ENCODE data around the gene LMF1.

The LMF1 gene

DNA sequence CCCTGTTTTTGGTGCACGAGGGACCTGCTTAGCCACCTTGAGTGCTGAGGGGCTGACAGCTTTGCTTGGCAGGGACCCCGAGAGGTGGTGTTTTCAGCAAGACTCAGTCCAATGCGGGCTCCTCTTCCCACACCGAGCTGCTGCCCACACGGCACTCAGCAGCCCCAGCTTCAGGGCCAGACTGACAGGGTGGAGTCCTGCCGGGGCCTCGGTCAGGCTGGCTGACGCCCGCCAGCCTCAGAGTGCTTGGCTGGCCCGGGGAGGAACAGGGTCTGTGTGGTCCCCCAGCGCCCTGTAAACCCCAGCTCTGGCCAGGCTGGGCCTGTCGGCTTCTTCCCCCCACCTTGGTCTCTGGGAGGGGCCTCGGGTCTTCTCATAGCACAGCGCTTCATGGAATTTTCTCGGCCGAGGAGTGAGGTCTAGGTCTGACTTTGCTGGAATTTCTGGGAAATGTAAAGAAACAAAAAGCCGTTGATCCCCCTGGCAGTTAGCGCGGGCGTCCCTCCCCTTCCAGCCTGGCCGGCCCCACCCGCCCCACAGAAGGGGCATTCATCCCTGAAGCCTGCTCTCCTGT is 13.4 kb upstream of the LMF1 start:
- DNase-seq = no peak

DNA sequence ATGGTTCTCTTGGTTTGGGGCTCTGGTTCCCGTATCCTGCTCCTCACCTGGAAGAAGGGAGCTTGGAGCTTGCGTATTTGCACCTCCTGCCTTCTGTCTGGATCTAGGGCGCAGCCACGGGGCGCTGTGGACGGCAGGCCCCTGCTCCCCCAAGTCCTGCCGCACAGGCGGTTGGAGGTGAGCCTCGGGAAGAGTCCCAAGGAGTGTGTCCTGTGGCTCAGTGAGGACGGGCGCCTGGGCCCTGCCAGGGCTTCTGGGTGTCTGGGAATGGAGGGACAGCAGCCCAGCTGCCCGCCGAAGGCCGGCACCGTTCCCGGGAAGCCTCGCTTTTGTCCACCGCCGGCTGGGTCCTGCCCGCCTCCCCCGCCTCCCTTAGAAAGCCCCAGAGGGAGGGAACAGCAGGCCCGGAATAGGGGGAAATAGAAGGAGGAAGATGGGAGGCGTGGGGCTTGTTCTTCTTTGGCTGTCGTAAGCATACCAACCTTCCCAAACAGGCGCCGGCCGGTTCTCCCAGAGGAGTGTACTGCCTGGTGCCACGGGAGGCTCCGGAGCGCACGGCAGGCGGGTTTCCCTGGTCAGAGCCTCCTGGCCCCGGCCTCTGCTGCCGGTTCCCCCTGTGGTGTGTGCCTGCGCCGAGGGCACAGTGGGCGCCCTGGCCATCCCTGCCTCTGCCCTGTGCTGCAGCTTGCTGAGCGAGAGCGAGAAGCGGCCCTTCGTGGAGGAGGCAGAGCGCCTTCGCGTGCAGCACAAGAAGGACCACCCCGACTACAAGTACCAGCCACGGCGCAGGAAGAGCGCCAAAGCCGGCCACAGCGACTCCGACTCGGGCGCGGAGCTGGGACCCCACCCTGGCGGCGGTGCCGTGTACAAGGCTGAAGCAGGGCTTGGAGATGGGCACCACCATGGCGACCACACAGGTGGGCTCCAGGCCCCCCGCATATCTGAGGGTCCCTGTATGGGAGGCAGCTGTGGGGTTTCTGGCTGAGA is 12.6 kb upstream of the LMF1 start:
- DNase-seq = no peak

DNA sequence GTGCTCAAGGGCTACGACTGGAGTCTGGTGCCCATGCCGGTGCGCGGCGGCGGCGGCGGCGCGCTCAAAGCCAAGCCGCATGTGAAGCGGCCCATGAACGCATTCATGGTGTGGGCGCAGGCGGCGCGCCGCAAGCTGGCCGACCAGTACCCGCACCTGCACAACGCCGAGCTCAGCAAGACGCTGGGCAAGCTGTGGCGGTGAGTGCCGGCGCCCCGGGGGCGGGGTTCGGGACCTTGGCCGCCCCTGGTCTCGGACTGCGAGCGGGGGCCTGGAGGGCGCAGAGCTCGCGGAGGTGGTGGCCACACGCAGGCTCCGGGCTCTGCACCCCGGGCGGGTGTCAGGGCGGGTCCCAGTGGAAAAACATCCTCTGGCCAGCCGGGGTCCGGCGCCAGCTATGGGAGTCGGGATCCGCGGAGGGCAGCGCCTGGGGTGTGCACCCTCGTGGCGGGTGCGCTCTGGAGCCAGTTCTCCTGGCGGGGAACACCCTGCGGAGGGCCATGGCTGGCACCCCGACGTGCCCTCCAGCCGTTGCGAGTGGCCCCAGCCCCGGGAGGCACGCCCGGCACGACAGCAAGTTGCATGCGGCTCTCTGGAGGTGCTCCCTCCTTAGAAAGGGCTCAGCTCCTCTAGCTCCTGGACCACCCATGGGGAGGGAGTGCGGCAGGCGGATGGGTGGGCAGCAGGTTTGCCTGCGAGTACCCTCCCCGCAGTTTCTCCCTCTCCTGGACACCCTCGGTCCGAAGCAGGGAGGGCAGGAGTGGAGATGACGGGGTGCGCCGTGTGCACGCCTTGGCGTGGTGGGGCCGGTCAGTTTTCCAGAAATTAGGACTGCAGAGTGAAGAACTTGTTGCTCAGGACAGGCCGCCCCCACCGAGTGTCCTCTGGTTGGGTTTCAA is 11.6 kb upstream of the LMF1 start:
- no peak for DNase-seq

GRCh38 chr16:981695-982144 is 10.9 kb upstream of the LMF1 start, which contains the start of gene SOX8:
Gene SOX8 (plus strand): TSS chr16:981770. CDS start chr16:981923, 153 bp downstream.
- no peak for DNase-seq

GRCh38 chr16:980595-980854 is 9.7 kb upstream of the LMF1 start:
- DNase-seq = no peak

DNA sequence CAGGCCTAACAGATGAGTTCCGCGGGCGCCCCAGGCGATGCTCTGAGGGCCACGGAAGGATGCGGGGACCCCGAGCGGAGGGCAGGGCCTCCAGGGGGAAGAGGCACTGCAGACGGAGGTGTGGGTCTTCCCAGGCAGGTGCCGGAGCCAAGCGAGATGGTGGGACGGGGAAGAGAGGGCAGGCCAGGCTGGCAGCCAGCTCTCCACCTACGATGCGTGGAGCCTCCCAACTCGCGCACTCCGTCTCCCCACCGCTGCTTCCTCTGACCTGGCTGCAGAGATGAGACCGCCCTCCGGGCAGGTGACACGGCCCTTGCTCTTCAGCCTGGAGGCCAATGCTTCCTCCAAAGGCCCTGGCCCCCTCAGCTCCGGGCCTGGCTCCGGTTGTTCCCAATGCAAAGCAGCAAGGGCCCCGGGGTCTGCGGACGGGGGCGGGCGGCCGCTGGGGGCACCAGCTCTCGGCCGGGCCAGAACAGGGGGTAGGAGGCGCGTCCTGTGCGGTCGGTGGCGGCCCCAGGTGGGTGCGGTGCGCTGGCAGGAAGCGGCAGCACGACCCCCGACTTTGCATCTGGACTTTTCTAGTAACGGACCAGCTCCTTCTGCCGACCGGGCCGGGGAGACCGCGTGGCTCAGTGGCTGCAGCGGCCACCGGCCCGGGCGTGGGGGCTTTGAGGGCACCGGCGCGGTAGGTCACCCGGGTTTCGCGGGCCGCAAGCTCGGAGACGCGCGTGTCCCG is 9.2 kb upstream of the LMF1 start:
- no peak for DNase-seq

- DNase-seq = no peak
Measured at GRCh38 chr16:979147-979546, 8.4 kb upstream of the LMF1 start.

GRCh38 chr16:978403-978802 is 7.6 kb upstream of the LMF1 start:
- DNase-seq = no peak

DNA sequence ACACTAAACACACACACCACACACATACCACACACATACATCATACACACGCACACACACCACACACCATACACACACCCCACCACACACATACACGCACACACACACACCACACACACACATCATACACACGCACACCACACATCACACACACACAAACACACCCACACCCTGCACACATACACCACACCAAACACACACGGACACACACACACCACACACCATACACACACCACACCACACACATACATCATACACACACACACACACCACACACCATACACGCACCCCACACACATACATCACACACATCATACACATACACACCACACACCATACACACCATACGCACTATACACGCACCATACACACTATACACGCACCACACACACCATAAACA is 7.1 kb upstream of the LMF1 start:
- no peak for DNase-seq

- no peak for DNase-seq
Measured at GRCh38 chr16:977081-977701, 6.4 kb upstream of the LMF1 start.

- no peak for DNase-seq
Measured at GRCh38 chr16:976389-976931, 5.7 kb upstream of the LMF1 start.

- no peak for DNase-seq
Measured at GRCh38 chr16:975291-975690, 4.5 kb upstream of the LMF1 start.

DNA sequence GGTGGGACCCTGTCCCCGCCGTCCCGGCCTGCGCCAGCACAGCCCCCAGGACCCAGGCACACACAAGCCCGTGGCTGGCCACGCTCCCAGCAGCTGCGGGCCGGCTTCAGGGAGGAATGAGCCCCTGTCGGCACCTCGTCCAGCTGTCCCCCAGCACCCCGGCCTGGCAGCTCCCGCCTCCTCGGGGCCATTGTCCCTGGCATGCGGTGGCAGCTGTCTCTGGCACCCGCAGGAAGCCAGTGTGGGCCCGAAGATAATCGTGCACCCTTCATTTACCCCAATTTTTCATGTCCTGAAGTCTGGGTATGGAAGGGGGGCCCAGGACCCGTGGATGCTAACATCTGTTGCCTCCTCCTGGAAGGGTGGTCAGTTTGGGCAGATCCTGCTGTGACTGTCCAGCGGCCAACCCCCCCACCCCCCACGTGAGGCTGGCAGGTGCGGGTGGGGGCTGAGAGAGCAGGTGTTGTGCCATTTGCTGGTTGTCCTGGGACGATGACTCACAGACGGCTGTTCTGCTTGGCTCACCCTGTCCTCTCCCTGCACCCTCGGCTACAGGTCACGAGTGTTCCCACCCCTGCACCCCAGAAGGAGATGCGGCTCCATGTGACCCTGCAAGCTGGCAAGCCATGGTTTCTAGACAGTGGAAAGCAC is 4.0 kb upstream of the LMF1 start:
- DNase-seq = no peak

GRCh38 chr16:974001-974601 is 3.3 kb upstream of the LMF1 start:
- DNase-seq = no peak

DNA sequence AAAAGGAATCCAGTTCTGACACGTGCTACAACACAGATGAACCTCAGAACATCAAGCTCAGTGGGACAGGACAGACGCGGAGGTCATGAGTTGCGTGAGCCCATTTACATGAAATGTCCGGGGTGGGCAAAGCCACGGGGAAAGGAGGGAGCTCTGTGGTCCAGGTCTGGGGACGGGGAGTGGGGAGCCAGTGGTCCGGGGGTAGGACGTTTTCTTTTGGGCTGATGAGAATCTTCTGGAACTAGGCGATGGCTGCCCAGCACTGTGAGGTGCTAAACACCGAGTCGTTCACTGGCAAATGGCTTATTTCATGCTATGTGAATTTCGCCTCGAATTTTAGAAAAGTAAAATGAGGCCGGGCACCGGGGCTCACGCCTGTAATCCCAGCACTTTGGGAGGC is 2.6 kb upstream of the LMF1 start:
- no peak for DNase-seq

- no peak for DNase-seq
Measured at GRCh38 chr16:972316-973002, 1.7 kb upstream of the LMF1 start.

- DNase-seq = no peak
Measured at GRCh38 chr16:971981-972315, 1.2 kb upstream of the LMF1 start.

- DNase-seq = no peak
Measured at GRCh38 chr16:971582-971905, 760 bp upstream of the LMF1 start.

GRCh38 chr16:970386-970765 is 408 bp downstream of the LMF1 start:
- no peak for DNase-seq

GRCh38 chr16:969508-970385 is 1.0 kb downstream of the LMF1 start:
- DNase-seq = no peak

All from NCI-H146 (cell line).